IPS-18c (cell line): Measurements from ENCODE around the gene MEF2A.

Source experiments
- H3K4me3 ChIP-seq: 2 replicates; pipeline ENCODE4 v1.7.0; 2013; ENCODE audit warnings: low read depth, mild to moderate bottlenecking, low read length, moderate library complexity; ENCODE audit not compliant: insufficient read depth
- H3K9me3 ChIP-seq: one replicate; pipeline ENCODE4 v1.6.1; 2013; ENCODE audit warnings: mild to moderate bottlenecking, low read length, moderate library complexity; ENCODE audit not compliant: control insufficient read depth, insufficient read depth

MEF2A gene

DNA sequence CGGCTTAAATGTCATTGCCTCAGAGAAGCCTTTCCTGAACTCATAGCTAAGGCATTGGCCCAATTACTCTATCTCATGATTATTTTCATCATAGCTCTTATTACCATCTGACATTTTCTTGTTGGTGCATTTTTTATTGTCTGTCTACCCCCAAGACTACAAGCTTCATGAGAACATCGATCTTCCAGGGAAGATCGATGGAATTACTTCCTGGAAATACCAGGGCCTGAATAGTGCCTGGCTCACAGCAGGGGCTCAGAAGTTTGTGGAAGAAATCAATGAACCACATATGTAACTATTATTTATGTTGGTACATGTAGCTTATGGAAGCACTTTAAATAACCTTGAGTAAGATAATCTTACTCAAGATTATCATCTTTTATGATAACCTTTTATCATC lies 7.7 kb upstream of the MEF2A start:
- H3K4me3 ChIP-seq: no peak overlapping the region
- H3K9me3 ChIP-seq: no peaks in the 10 kb centered on the region

DNA sequence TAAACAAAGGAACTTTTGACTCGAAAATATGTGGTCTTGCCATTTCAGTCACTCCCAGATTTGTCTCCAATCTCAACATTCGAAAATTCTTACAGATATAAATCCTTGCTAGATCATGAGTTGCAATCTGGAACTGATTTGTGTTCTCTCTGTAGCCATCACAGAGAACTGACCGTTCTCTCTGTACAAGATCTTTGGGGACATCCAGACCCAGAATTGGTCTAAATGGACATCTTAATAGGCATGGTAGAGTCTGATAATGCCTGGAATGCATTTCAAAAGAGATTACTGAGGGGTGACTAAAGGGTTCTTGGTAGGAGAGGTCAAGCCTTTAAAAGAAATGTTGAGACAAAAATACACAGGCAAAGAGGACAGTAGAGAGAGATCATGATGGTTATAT lies 7.2 kb upstream of the MEF2A start:
- Histone ChIP-seq H3K9me3 (no peaks in the 10 kb centered on the region), H3K4me3 (no peak overlapping the region)

DNA sequence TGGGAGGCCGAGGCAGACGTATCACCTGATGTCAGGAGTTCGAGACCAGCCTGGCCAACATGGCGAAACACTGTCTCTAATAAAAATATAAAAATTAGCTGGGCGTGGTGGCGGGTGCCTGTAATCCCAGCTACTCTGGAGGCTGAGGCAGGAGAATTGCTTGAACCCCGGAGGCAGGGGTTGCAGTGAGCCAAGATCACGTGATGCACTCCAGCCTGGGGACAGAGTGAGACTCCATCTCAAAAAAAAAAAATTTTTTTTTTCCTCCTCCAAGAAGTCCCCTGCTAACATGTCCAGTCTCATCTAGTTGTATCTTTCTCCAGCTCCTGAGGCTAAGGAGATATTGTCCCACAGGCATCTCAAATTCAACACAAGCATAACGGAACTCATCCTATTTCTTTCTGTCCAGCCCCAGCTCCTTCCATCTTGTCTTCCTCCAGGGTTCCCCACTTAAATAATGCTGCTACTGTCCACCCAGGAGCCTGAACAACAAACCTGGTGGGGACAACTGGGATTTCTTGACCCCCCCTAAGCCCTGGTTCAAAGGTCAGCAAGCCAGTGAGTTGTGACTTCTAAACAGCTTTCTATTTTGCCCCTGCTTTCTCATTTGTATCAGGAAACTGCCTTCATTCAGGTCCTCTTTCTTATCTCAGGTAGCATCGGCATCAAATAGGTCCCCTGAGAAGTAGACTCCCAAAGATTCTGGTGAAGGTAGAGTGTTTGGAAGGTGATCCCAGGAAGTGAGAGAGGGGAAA lies 4.1 kb upstream of the MEF2A start:
- no peaks in the 10 kb centered on the region for H3K9me3 ChIP-seq
- H3K4me3 ChIP-seq: no peak overlapping the region

GRCh38 chr15:99562238-99562637 lies 3.5 kb upstream of the MEF2A start:
- Histone ChIP-seq H3K4me3 (no peak overlapping the region), H3K9me3 (no peaks in the 10 kb centered on the region)

DNA sequence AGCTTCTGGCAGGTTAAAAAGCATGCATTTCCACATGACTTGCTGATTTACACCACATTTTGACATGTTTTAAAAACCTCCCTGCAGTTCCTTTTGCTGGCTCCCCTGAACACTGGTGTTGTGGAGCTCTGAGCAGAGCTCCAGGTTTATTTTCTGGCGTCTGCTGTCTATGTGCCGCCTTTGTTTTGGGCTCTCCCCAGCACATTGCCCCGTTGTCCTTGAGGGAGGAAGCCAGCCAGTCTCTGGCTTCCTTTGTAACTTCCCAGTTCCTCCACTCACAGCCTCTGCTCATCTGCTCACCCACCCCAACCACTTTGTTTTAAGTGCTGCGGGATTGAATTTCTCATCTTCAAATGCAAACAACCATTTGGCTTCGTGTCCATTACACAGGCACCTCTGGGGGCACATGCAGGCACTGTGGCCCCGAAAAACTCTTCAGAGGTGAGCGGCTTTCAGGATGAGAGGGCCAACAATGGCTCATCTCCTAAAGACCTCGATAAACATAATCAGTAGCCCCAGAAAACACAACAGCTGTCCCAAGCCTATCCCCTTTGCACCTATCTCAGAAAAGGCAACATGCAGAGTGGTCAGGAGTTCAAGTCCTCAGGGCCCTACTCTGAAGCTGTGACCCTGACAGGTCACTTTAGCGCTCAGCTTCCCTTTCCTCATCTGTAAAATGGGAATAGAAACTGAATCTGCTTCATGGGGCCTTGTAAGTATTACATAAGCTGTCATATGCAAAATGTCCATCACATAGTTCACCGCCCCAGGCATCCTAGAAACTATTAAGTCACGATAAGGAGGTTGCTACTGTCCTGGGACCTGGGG lies 1.3 kb upstream of the MEF2A start:
- Histone ChIP-seq H3K9me3 (no peaks in the 10 kb centered on the region), H3K4me3 (peak overlapping the region; percentile 43; the same call in 1 of the 2 replicates)

DNA sequence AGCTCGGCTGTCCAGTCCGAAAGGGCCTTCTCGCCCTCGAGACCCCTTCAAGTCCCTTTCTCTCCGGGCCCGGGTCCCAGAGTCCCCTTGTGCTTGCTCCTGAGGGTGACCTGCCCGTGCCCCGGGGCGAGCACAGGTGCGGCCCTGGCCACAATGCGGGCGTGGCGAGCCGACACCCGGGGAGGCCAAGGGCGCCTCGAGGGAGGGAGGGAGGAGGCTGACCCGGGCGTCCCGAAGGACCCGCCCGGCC lies 810 bp upstream of the MEF2A start:
- H3K9me3 ChIP-seq: no peaks in the 10 kb centered on the region
- H3K4me3 ChIP-seq: peak overlapping the region; percentile 43; the same call in 1 of the 2 replicates

DNA sequence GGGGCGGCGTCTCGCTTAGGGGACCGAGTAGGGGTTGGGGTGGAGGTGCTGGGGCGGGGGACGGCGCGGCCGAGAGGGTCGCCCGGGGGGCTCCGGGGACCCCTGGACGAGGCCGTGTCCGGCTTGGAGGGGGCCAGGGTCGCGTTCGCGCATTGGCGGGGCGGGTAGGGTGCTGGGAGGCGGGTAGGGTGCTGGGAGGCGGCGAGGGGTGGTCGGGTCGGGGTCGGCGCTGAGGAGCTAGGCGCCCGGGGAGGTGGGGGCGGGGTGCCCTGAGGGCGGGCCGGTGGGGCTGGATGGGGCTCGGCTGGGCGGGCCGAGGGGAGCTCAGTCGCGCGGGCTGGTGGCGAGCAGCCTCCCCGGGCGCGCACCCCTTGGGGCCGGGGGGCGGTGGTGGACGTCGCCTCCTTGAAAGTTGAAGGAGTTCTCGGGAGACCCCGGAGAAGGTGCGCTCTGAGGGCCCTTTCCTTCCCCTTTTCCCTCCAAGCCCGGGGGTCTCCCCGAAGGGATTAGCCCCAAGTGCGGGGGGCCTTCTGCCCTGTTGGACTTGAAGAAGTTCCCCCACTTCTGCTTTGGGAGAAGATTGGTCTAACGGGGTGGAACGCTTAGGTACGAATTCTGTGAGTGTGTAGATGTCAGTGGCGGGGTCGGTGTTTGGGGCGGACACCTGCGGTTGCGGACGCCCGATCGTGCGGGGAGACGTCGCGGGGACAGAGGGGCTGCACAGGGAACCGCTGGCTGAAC lies 543 bp downstream of the MEF2A start:
- H3K9me3 ChIP-seq: no peaks in the 10 kb centered on the region
- peak overlapping the region; percentile 95 for H3K4me3 ChIP-seq

GRCh38 chr15:99568625-99569352 lies 3.0 kb downstream of the MEF2A start:
- H3K9me3 ChIP-seq: no peaks in the 10 kb centered on the region
- H3K4me3 ChIP-seq: peak overlapping the region; percentile 1; the same call in 1 of the 2 replicates

DNA sequence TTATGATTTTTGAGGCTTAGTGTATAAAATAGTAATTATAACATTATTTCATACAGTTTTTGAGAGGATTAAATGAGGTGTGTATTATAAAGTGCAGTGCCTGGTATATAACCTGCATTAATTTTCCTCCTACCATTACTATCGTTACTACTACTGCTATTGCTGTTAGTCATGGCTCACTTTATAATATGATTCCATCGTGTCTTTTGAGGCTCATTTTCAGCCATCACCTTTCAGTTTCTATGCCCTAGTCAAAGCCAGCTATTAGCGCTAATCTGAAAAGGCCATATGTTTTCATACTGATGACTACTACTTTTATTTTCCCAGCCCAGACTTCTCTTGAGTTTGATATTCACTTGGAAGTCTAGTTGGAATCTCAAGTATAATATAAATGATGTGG lies 5.5 kb downstream of the MEF2A start:
- H3K4me3 ChIP-seq: no peak overlapping the region
- no peaks in the 10 kb centered on the region for H3K9me3 ChIP-seq

GRCh38 chr15:99574048-99574447 lies 8.3 kb downstream of the MEF2A start:
- H3K4me3 ChIP-seq: no peak overlapping the region

GRCh38 chr15:99574502-99574901 lies 8.7 kb downstream of the MEF2A start:
- Histone ChIP-seq H3K4me3 (no peak overlapping the region), H3K9me3 (no peaks in the 10 kb centered on the region)

More at GRCh38 chr15:99574048-99574447, 8.3 kb downstream of the MEF2A start:
- H3K9me3 ChIP-seq: no peaks in the 10 kb centered on the region

- H3K9me3 ChIP-seq: no peaks in the 10 kb centered on the region
- H3K4me3 ChIP-seq: no peak overlapping the region
These were observed 13.0 kb downstream of the MEF2A start for GRCh38 chr15:99578809-99579208.

DNA sequence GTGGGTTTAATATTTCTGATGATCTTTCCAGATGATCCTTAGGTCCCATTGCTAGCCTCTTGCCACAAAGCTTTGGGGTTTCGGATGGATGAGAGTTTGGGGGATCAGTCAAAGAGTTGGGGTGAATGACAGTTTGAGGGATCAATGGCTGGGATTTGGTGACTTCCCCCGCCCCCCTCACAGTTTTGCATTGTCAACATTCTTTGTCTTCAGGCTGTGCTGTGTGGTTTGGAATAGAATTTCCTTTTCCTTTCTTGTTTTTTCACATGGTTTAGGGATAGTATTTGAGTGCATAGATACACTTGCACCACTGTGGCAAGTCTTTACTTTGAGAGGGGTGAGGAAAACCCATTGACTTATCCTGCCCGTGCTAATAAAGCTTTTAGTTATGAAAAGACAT lies 14.3 kb downstream of the MEF2A start:
- H3K4me3 ChIP-seq: no peak overlapping the region
- no peaks in the 10 kb centered on the region for H3K9me3 ChIP-seq

GRCh38 chr15:99582508-99582960 lies 16.8 kb downstream of the MEF2A start:
- no peaks in the 10 kb centered on the region for H3K9me3 ChIP-seq
- H3K4me3 ChIP-seq: no peak overlapping the region

GRCh38 chr15:99584081-99584600 lies 18.4 kb downstream of the MEF2A start:
- Histone ChIP-seq H3K4me3 (no peak overlapping the region), H3K9me3 (no peaks in the 10 kb centered on the region)

GRCh38 chr15:99586121-99586520 lies 20.3 kb downstream of the MEF2A start:
- no peak overlapping the region for H3K4me3 ChIP-seq
- no peaks in the 10 kb centered on the region for H3K9me3 ChIP-seq

DNA sequence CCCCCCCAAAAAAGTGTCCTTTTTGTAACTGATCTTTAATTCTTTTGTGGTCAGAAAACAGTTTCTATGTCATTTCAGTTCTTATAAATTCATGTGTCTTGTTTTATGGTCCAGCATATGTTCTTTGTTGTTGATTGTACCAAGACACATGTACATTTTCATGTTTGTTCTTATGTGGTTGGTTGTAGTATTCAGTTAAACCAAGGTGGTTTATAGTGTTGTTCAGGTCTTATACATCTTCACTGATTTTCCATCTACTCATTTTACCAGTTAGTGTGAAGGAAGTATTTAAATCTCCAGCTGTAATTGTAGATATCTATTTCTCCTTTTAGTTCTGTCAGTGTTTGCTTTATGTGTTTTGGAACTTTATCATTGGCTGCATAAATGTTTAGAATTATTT lies 24.0 kb downstream of the MEF2A start:
- Histone ChIP-seq H3K9me3 (no peaks in the 10 kb centered on the region), H3K4me3 (no peak overlapping the region)
